Thyroid gland (tissue), 4 donors: ENCODE results near the gene PFDN6.

Experiments
- POLR2A ChIP-seq, 2 donors: fragments of 450-650 bp; IDR thresholded peaks; one replicate each; pipeline ENCODE4 v1.6.1; 2017; ENCODE audit warnings: antibody characterized with exemption in 2 of 2, mild to moderate bottlenecking in 2 of 2, moderate library complexity in 1 of 2
- TF ChIP-seq, protein P1 (sequence below), 6 experiments: fragments of 200-600 bp in 3 of 6; fragments of 450-650 bp in 3 of 6; sonication (generic) in 3 of 6; IDR thresholded peaks; one replicate each; pipeline ENCODE4 v1.5.1; 2016 to 2019; ENCODE audit warnings: antibody characterized with exemption in 6 of 6, mild to moderate bottlenecking in 2 of 6, inconsistent platforms in 1 of 6, moderate library complexity in 1 of 6

DNA sequence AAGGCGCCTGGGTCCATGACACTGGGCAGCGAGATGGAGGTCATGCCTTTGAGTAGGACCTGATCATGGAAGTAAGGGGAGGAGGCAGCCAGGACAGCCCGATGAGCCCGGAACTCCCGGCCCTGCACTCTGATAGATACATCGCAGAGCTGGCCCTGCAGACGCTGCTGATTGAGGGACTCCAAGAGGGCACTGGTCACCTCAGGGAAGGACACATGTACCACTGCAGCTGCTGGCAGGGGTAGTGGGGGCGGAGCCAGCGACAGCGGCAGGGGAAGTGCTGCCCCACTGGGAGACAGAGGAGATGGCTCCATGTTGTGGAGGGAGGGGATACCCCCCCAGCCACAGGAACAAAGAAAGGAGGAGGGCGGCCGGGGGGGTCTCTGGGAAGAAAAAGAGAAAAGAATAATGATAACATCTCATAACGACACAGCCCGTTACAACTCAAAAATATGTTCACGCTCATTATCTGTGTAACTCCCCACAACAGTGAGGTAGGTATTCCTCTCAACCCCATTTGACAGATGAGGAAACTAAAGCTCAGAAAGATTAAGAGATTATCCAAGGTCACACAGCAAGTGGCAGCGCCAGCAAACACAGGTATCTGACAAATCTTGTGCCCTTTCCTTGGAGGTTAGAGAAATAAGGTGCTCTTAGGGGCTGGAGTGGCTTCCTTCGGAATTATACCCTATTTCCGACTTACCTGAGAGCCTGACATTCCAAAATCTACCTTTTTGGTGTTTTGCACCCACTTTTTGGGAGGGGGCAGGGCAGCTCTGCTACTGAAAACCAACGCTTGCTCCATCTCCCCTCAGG, 27.4 kb downstream of the PFDN6 start:
- TF ChIP-seq, protein P1, sequence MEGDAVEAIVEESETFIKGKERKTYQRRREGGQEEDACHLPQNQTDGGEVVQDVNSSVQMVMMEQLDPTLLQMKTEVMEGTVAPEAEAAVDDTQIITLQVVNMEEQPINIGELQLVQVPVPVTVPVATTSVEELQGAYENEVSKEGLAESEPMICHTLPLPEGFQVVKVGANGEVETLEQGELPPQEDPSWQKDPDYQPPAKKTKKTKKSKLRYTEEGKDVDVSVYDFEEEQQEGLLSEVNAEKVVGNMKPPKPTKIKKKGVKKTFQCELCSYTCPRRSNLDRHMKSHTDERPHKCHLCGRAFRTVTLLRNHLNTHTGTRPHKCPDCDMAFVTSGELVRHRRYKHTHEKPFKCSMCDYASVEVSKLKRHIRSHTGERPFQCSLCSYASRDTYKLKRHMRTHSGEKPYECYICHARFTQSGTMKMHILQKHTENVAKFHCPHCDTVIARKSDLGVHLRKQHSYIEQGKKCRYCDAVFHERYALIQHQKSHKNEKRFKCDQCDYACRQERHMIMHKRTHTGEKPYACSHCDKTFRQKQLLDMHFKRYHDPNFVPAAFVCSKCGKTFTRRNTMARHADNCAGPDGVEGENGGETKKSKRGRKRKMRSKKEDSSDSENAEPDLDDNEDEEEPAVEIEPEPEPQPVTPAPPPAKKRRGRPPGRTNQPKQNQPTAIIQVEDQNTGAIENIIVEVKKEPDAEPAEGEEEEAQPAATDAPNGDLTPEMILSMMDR (IDR thresholded peaks at IDR 0.05) = no peak
- no peak for TF ChIP-seq POLR2A (IDR thresholded peaks at IDR 0.05)
